Stomach smooth muscle (tissue), 2 donors: ENCODE results near the gene PIP5K1A.
"Not testable (repeated sequence)": the region's sequence is repeated elsewhere in the genome, so short reads cannot be mapped to it uniquely, and the experiment has no call there.

ENCODE experiments used
- H3K27ac ChIP-seq: one replicate; pipeline ENCODE4 v1.7.0; 2013; ENCODE audit warnings: mild to moderate bottlenecking, low read length, inconsistent platforms
- H3K27me3 ChIP-seq, 2 donors: one replicate each; pipeline ENCODE4 v1.7.0; 2013; ENCODE audit warnings: low read length in 2 of 2; ENCODE audit not compliant: insufficient read depth in 2 of 2, control insufficient read depth in 1 of 2
- H3K36me3 ChIP-seq, 2 donors: one replicate each; pipeline ENCODE4 v1.7.0; 2013; ENCODE audit warnings: low read length in 2 of 2; ENCODE audit not compliant: control insufficient read depth in 2 of 2, insufficient read depth in 2 of 2
- H3K4me1 ChIP-seq: one replicate; pipeline ENCODE4 v1.7.0; 2013; ENCODE audit warnings: low read length; ENCODE audit not compliant: control insufficient read depth, insufficient read depth
- H3K4me3 ChIP-seq, 2 donors: one replicate each; pipeline ENCODE4 v1.7.0; 2013; ENCODE audit warnings: low read length in 2 of 2
- H3K9ac ChIP-seq, 2 donors: one replicate each; pipeline ENCODE4 v1.7.0; 2013; ENCODE audit warnings: low read length in 2 of 2, mild to moderate bottlenecking in 1 of 2
- H3K9me3 ChIP-seq, 2 donors: one replicate each; pipeline ENCODE4 v1.7.0; 2013; ENCODE audit warnings: low read length in 2 of 2; ENCODE audit not compliant: control insufficient read depth in 2 of 2
- donor health status: healthy.
- donor health status: Pancreatic carcinoma.

PIP5K1A gene

GRCh38 chr1:151166505-151166956 is 31.8 kb upstream of the PIP5K1A start:
- Histone ChIP-seq H3K27me3 (no peaks in the 10 kb centered on the region), H3K27ac (peak overlapping the region; percentile 97), H3K36me3 (peaks cover 11 to 14% of the 10 kb centered on the region in 2 donors), H3K9ac (peak overlapping the region; percentile 84 to 96), H3K4me1 (peaks cover 28% of the 10 kb centered on the region), H3K4me3 (peak overlapping the region; percentile 90 to 98), H3K9me3 (no peaks in the 10 kb centered on the region)

DNA sequence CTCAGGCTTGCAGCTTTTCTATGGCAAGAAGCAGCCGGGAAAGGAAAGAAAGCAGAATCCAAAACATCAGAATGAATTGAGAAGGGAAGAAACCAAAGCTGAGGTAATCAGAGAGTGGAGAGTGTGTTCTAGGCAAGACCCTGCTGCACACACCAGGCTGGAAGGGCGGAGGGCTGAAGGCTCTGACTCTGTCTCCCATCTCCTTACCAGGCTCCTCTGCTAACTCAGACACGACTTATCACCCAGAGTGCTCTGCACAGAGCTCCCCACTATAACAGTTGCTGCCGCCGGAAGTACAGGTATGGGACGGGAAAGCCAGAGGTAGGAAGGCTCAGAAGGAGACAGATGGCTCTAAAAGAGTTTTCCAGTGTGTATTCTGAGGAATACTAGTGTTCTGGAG is 31.2 kb upstream of the PIP5K1A start:
- Histone ChIP-seq H3K27me3 (no peaks in the 10 kb centered on the region), H3K4me3 (peak overlapping the region; percentile 90 to 98), H3K4me1 (peaks cover 28% of the 10 kb centered on the region), H3K36me3 (peaks cover 8% of the 10 kb centered on the region in 2 donors), H3K9ac (peak overlapping the region in 1 of 2 donors; percentile 84), H3K27ac (no peak overlapping the region), H3K9me3 (no peaks in the 10 kb centered on the region)

DNA sequence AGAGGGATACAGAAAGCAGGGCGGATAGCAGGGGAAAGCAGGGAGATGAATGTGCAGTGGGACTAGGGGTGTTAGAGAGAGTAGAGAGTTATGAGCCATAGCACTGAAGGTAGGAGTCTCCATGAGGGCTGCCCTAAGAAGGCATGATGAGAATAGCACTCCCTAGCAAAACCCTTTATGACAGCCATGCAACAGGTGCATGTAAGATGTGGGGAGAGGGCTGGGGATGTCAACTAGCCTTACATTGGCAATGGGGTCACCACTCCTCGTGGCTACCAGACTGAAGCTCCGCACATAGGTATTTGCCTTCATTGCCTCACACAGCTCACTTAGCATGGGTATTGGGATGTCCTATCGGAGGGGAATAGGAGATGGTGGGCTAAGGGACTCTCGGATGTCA is 27.2 kb upstream of the PIP5K1A start:
- Histone ChIP-seq H3K27me3 (no peaks in the 10 kb centered on the region), H3K9me3 (no peaks in the 10 kb centered on the region), H3K9ac (no peak overlapping the region), H3K4me3 (no peak overlapping the region), H3K27ac (no peak overlapping the region), H3K4me1 (peaks cover 14% of the 10 kb centered on the region), H3K36me3 (peaks cover 22 to 28% of the 10 kb centered on the region in 2 donors)

DNA sequence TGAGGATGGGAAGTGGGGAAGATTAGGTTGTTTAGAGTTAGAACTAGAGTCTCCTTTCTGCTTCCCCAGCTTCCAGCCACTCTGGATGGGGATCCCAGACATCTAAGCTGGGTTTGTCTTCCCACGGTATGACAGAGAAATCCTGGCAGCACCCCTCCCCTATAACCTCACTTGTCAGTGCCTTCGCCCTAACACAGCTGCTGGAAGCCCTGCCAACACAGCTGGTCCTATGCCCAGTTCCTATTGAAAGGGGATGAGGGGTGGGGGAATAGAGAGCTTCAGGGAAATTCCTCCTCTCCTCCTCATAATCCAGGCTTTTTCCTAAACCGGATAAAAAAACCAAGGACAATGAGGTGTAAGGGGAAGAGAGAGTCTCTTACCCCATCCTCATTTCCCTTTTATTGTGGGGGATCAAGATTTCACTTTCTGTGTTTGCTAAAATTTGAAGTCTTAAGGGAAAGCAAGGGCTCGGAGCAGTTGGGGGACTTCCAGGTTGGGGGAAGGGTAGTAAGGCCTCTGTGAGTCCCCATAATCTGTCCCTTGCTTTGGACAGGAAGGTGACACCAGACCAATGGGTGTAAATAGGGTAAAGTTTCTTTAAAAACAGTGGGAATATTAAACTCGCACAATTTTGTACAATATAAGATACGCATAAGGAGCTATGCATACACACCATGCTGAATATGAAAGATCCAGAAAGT is 23.2 kb upstream of the PIP5K1A start:
- peak overlapping the region in 1 of 2 donors; percentile 38 for H3K9ac ChIP-seq
- H3K27ac ChIP-seq: no peak overlapping the region
- peaks cover 2% of the 10 kb centered on the region for H3K4me1 ChIP-seq
- no peak overlapping the region for H3K4me3 ChIP-seq
- no peaks in the 10 kb centered on the region for H3K27me3 ChIP-seq
- H3K36me3 ChIP-seq: peaks cover 28 to 41% of the 10 kb centered on the region in 2 donors
- no peaks in the 10 kb centered on the region for H3K9me3 ChIP-seq

GRCh38 chr1:151175863-151176262 is 22.5 kb upstream of the PIP5K1A start, which contains the start of gene TMOD4:
TMOD4 (minus strand) TSS chr1:151175981; CDS start chr1:151174875, 1,106 bp downstream.
- Histone ChIP-seq H3K4me1 (peaks cover 2% of the 10 kb centered on the region), H3K4me3 (no peak within 1 kb of the TSS), H3K27ac (no peak within 1 kb of the TSS), H3K36me3 (peaks cover 32 to 44% of the 10 kb centered on the region in 2 donors), H3K27me3 (no peaks in the 10 kb centered on the region), H3K9ac (peak within 1 kb of the TSS in 1 of 2 donors; percentile 38), H3K9me3 (no peaks in the 10 kb centered on the region)

DNA sequence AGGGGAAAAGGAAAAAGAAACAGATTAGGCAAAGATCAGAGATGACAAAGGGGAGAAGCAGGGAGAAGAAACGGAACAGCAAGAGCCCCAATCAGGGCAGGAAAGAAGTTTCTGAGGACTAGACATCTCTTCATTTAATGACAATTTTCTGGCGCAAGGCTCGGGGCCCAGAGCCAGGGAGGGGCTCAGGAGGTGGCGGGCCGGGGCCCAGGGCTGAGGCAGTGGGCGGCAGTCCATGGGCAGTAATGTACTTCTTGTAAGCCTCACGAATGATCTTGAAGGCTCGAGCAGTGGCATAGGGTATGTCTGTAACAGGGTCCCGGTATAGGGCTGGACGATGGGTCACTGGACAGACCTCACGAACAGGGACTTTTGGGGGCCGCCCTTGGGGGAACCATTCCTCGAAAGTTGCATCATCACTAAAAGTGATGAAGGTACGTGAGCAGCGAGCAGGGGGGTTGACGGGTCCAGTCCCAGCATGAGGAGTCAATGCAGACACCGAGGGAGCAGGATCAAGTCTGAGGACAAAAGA is 21.8 kb upstream of the PIP5K1A start:
- H3K9me3 ChIP-seq: no peaks in the 10 kb centered on the region
- H3K27ac ChIP-seq: no peak overlapping the region
- H3K36me3 ChIP-seq: peaks cover 39 to 48% of the 10 kb centered on the region in 2 donors
- H3K4me1 ChIP-seq: peaks cover 2% of the 10 kb centered on the region
- H3K9ac ChIP-seq: no peak overlapping the region
- no peaks in the 10 kb centered on the region for H3K27me3 ChIP-seq
- no peak overlapping the region for H3K4me3 ChIP-seq

GRCh38 chr1:151184211-151184610 is 14.1 kb upstream of the PIP5K1A start:
- Histone ChIP-seq H3K9ac (no peak overlapping the region), H3K4me3 (no peak overlapping the region), H3K27ac (no peak overlapping the region), H3K4me1 (peaks cover 11% of the 10 kb centered on the region), H3K9me3 (no peaks in the 10 kb centered on the region), H3K27me3 (no peaks in the 10 kb centered on the region), H3K36me3 (peaks cover 38 to 39% of the 10 kb centered on the region in 2 donors)

DNA sequence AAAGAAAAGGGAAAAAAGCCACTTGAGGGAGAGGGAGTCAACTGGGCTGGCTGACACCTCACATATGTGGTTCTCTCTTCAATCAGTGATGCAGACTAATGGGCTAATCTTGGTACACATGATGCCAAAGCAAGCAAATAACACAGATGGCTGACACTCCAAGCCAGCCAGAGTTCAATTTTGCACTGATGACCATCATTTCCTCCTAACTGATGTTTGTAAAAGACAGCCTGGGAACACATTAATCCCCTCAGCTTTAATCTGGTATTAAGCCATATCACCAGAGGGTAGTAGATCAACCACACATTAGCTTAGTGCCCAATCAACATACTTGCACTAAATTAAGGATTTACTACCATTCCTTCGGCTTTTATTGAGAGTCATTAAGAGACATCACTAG is 11.1 kb upstream of the PIP5K1A start:
- Histone ChIP-seq H3K27ac (no peak overlapping the region), H3K4me3 (no peak overlapping the region), H3K9ac (no peak overlapping the region), H3K9me3 (no peaks in the 10 kb centered on the region), H3K36me3 (peaks cover 23 to 25% of the 10 kb centered on the region in 2 donors), H3K4me1 (peaks cover 14% of the 10 kb centered on the region), H3K27me3 (no peaks in the 10 kb centered on the region)

- Histone ChIP-seq H3K9ac (peak overlapping the region; percentile 86 to 90), H3K4me3 (peak overlapping the region; percentile 89 to 93), H3K36me3 (peaks cover 13% of the 10 kb centered on the region in 2 donors), H3K4me1 (peaks cover 14% of the 10 kb centered on the region)
- H3K27ac ChIP-seq, H3K9me3 ChIP-seq, H3K27me3 ChIP-seq: not testable (repeated sequence)
These were observed 9.7 kb upstream of the PIP5K1A start for GRCh38 chr1:151188667-151189066.

DNA sequence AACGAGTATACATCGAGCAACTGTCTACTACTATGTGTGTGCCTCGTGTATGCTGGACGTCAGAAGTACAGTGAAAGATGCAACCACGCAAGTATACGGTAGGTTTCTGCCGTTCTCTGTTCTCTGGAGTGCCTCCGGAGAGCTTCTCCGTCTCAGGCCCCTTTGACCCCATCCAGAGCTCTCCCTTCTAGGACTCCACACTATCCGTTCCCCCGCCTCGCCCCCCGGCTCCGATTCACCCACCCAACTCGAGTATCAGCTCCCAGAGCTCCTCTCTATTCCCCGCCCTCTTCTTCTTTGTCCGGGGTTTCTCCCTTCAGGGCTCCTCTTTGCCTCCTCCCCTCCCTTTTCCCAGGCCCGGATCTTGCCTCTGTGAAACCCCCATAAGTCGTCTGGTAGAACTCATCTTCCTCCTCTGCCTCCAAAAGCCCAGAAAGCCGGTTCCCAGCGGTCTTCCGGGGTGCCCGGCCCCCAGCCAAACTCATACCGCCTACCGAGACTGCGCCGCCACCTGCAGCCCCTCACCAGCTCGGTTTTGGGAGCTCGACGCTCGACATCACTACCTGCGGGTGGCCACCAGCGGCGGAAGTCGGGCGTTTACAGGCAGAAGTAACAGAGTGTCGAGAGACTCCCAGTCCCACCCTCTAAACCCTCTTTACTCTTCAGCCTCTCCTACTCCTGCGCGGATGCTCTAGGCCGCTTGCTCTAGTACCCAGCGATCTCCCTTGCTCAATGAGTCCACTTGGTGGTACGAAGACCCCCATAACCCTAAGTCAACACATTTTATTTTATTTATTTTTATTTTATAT is 8.5 kb upstream of the PIP5K1A start, which contains the start of gene VPS72:
Gene VPS72, minus strand, starts transcription at position 561 of the 809 bp plus-strand sequence. Its CDS starts 76 bp downstream, at position 485.
- Histone ChIP-seq H3K9me3 (no peaks in the 10 kb centered on the region), H3K4me1 (peaks cover 14% of the 10 kb centered on the region), H3K36me3 (peaks cover 7 to 8% of the 10 kb centered on the region in 2 donors), H3K27me3 (no peaks in the 10 kb centered on the region), H3K4me3 (peak within 1 kb of the TSS; percentile 89 to 93), H3K9ac (peak within 1 kb of the TSS; percentile 86 to 90), H3K27ac (peak within 1 kb of the TSS; percentile 76)
